Islet of Langerhans (tissue), 1 donor: ENCODE data around the gene USP17L13.
"Not testable (repeated sequence)": the region's sequence is repeated elsewhere in the genome, so short reads cannot be mapped to it uniquely, and the experiment has no call there.

ENCODE experiments used
- FAIRE-seq: peaks from one replicate; lab custom pipeline; 2011; peaks lifted over from hg19 to GRCh38; lab: Jason Lieb, UNC

USP17L13 gene

GRCh38 chr4:9224596-9224995 is at the start of gene USP17L13:
Gene USP17L13, plus strand, starts transcription at chr4:9224896. Its CDS starts 0 bp downstream, at chr4:9224896.
- FAIRE-seq: not testable (repeated sequence)

- not testable (repeated sequence) for FAIRE-seq
Measured at GRCh38 chr4:9210357-9210756, 14.3 kb upstream of the USP17L13 start, which contains the start of gene USP17L10. Gene USP17L10, plus strand, starts transcription at chr4:9210657. Its CDS starts 0 bp downstream, at chr4:9210657.

- FAIRE-seq: not testable (repeated sequence)
Measured at GRCh38 chr4:9214701-9215100, 10.0 kb upstream of the USP17L13 start.

- not testable (repeated sequence) for FAIRE-seq
Measured at GRCh38 chr4:9215105-9215504, 9.6 kb upstream of the USP17L13 start, which contains the start of gene USP17L11. Gene USP17L11, plus strand, starts transcription at chr4:9215405. Its CDS starts 0 bp downstream, at chr4:9215405.

- FAIRE-seq: not testable (repeated sequence)
Measured at GRCh38 chr4:9219852-9220251, 4.8 kb upstream of the USP17L13 start, which contains the start of gene USP17L12. Gene USP17L12, plus strand, starts transcription at chr4:9220152. Its CDS starts 0 bp downstream, at chr4:9220152.

GRCh38 chr4:9230249-9230648 is 5.6 kb downstream of the USP17L13 start:
- not testable (repeated sequence) for FAIRE-seq

- not testable (repeated sequence) for FAIRE-seq
Measured at GRCh38 chr4:9234085-9234484, 9.4 kb downstream of the USP17L13 start, which contains the start of gene USP17L15. Gene USP17L15, plus strand, starts transcription at chr4:9234385. Its CDS starts 0 bp downstream, at chr4:9234385.

- FAIRE-seq: not testable (repeated sequence)
Measured at GRCh38 chr4:9238461-9238860, 13.8 kb downstream of the USP17L13 start.

GRCh38 chr4:9243579-9243978 is 18.9 kb downstream of the USP17L13 start, which contains the start of gene USP17L17:
Gene USP17L17, plus strand, starts transcription at chr4:9243879. Its CDS starts 0 bp downstream, at chr4:9243879.
- not testable (repeated sequence) for FAIRE-seq

- FAIRE-seq: not testable (repeated sequence)
Measured at GRCh38 chr4:9247953-9248680, 23.4 kb downstream of the USP17L13 start, which contains the start of gene USP17L18. Gene USP17L18, plus strand, starts transcription at chr4:9248630. Its CDS starts 0 bp downstream, at chr4:9248630.

GRCh38 chr4:9253078-9253477 is 28.4 kb downstream of the USP17L13 start, which contains the start of gene USP17L19:
Gene USP17L19, plus strand, starts transcription at chr4:9253378. Its CDS starts 0 bp downstream, at chr4:9253378.
- FAIRE-seq: not testable (repeated sequence)

- not testable (repeated sequence) for FAIRE-seq
Measured at GRCh38 chr4:9257824-9258223, 33.1 kb downstream of the USP17L13 start, which contains the start of gene USP17L20. Gene USP17L20, plus strand, starts transcription at chr4:9258124. Its CDS starts 0 bp downstream, at chr4:9258124.

GRCh38 chr4:9262572-9262971 is 37.9 kb downstream of the USP17L13 start, which contains the start of gene USP17L21:
Gene USP17L21, plus strand, starts transcription at chr4:9262872. Its CDS starts 0 bp downstream, at chr4:9262872.
- not testable (repeated sequence) for FAIRE-seq

GRCh38 chr4:9267319-9267718 is 42.6 kb downstream of the USP17L13 start, which contains the start of gene USP17L22:
Gene USP17L22, plus strand, starts transcription at chr4:9267619. Its CDS starts 0 bp downstream, at chr4:9267619.
- FAIRE-seq: not testable (repeated sequence)

- FAIRE-seq: not testable (repeated sequence)
Measured at GRCh38 chr4:9271719-9272118, 47.0 kb downstream of the USP17L13 start.
